ENCODE results near the gene FAAP20. TPM values are rescaled to one million over a fixed set of nuclear protein-coding genes. Genes with fewer than 3 reads are reported as not detected.

FAAP20 gene
- total RNA-seq, 1 donor, result 25.3 TPM

DNA sequence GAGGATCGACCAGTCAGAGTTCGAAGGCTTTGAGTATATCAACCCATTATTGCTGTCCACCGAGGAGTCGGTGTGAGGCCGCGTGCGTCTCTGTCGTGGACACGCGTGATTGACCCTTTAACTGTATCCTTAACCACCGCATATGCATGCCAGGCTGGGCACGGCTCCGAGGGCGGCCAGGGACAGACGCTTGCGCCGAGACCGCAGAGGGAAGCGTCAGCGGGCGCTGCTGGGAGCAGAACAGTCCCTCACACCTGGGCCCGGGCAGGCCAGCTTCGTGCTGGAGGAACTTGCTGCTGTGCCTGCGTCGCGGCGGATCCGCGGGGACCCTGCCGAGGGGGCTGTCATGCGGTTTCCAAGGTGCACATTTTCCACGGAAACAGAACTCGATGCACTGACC is 9.6 kb downstream of the FAAP20 start:
- H3K4me3 ChIP-seq (ENCODE audit: insufficient read depth, low read length), result no peak overlapping the region
- peaks cover 6% of the 10 kb centered on the region for H3K4me1 ChIP-seq (ENCODE audit: insufficient read depth, low read length)
- no peaks in the 10 kb centered on the region for H4K20me1 ChIP-seq (ENCODE audit: insufficient read depth, low read length)
- H3K79me2 ChIP-seq (ENCODE audit: insufficient read depth, low read length), result no peaks in the 10 kb centered on the region
- no peak overlapping the region for H2AFZ ChIP-seq (ENCODE audit: low read length)
- no peak overlapping the region for H3K4me2 ChIP-seq (ENCODE audit: insufficient read depth, low read length)
- TF ChIP-seq, protein P1, sequence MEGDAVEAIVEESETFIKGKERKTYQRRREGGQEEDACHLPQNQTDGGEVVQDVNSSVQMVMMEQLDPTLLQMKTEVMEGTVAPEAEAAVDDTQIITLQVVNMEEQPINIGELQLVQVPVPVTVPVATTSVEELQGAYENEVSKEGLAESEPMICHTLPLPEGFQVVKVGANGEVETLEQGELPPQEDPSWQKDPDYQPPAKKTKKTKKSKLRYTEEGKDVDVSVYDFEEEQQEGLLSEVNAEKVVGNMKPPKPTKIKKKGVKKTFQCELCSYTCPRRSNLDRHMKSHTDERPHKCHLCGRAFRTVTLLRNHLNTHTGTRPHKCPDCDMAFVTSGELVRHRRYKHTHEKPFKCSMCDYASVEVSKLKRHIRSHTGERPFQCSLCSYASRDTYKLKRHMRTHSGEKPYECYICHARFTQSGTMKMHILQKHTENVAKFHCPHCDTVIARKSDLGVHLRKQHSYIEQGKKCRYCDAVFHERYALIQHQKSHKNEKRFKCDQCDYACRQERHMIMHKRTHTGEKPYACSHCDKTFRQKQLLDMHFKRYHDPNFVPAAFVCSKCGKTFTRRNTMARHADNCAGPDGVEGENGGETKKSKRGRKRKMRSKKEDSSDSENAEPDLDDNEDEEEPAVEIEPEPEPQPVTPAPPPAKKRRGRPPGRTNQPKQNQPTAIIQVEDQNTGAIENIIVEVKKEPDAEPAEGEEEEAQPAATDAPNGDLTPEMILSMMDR (IDR thresholded peaks at IDR 0.05; ENCODE audit: extremely low read depth, low read depth, low read length), result no peak
- no peak overlapping the region for H3K27ac ChIP-seq (ENCODE audit: low read depth, low read length)
- no peaks in the 10 kb centered on the region for H3K36me3 ChIP-seq (ENCODE audit: insufficient read depth, low read length)
- DNase-seq (ENCODE audit: insufficient read length, low spot score, missing footprints), result no peak
- no peaks in the 10 kb centered on the region for H3K9me3 ChIP-seq (ENCODE audit: low read depth, low read length)
- no peaks in the 10 kb centered on the region for H3K27me3 ChIP-seq (ENCODE audit: insufficient read depth, low read length)

DNA sequence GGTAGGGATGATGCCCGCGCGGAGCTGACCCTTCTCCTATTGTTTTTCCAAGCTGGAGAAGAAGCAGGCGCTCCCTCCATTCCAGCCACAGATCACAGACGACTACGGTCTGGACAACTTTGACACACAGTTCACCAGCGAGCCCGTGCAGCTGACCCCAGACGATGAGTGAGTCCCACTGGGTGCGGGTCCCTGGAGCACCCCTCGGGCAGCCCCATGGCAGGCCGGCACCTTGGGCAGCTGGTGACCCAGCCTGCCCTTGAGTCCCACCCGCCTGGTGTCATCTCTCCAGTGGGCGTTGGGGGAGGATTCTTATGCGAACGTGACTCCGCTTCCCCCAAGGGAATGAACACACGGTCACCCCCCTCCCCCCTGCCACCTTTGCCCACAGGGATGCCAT is 10.0 kb downstream of the FAAP20 start:
- Histone ChIP-seq H3K79me2 (ENCODE audit: insufficient read depth, low read length) (no peaks in the 10 kb centered on the region), H4K20me1 (ENCODE audit: insufficient read depth, low read length) (no peaks in the 10 kb centered on the region), H3K27ac (ENCODE audit: low read depth, low read length) (no peak overlapping the region), H2AFZ (ENCODE audit: low read length) (no peak overlapping the region), H3K9me3 (ENCODE audit: low read depth, low read length) (no peaks in the 10 kb centered on the region), H3K27me3 (ENCODE audit: insufficient read depth, low read length) (no peaks in the 10 kb centered on the region), H3K4me1 (ENCODE audit: insufficient read depth, low read length) (peaks cover 3% of the 10 kb centered on the region), H3K4me2 (ENCODE audit: insufficient read depth, low read length) (no peak overlapping the region), H3K36me3 (ENCODE audit: insufficient read depth, low read length) (no peaks in the 10 kb centered on the region), H3K4me3 (ENCODE audit: insufficient read depth, low read length) (no peak overlapping the region)
- DNase-seq (ENCODE audit: insufficient read length, low spot score, missing footprints), result no peak
- TF ChIP-seq, protein P1 (IDR thresholded peaks at IDR 0.05; ENCODE audit: extremely low read depth, low read depth, low read length), result no peak

DNA sequence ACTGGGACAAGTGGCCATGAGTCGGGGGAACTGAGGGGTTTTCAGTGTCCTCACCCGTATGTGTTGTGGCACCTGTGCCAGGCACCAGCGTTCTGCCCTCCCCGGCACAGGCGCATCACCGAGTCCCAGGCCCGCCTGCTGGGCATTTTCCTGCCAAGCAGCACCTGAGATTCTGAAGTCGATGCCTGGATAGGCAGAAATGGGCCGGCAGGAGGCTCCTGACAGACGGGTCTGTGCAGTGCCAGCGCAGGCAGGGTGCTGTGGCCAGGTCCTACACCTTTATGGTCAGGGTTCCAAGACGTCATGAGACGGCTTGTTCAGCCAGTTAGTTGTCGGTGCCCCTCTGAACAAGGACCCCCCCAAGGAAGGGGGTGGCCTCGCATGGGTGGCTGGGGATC is 10.6 kb downstream of the FAAP20 start:
- Histone ChIP-seq H3K27me3 (ENCODE audit: insufficient read depth, low read length) (no peaks in the 10 kb centered on the region), H3K9me3 (ENCODE audit: low read depth, low read length) (no peaks in the 10 kb centered on the region), H3K4me2 (ENCODE audit: insufficient read depth, low read length) (no peak overlapping the region), H3K79me2 (ENCODE audit: insufficient read depth, low read length) (no peaks in the 10 kb centered on the region), H2AFZ (ENCODE audit: low read length) (no peak overlapping the region), H3K4me3 (ENCODE audit: insufficient read depth, low read length) (no peak overlapping the region), H3K4me1 (ENCODE audit: insufficient read depth, low read length) (no peaks in the 10 kb centered on the region), H3K27ac (ENCODE audit: low read depth, low read length) (no peak overlapping the region), H3K36me3 (ENCODE audit: insufficient read depth, low read length) (no peaks in the 10 kb centered on the region), H4K20me1 (ENCODE audit: insufficient read depth, low read length) (no peaks in the 10 kb centered on the region)
- DNase-seq (ENCODE audit: insufficient read length, low spot score, missing footprints), result no peak
- TF ChIP-seq, protein P1 (IDR thresholded peaks at IDR 0.05; ENCODE audit: extremely low read depth, low read depth, low read length), result no peak

DNA sequence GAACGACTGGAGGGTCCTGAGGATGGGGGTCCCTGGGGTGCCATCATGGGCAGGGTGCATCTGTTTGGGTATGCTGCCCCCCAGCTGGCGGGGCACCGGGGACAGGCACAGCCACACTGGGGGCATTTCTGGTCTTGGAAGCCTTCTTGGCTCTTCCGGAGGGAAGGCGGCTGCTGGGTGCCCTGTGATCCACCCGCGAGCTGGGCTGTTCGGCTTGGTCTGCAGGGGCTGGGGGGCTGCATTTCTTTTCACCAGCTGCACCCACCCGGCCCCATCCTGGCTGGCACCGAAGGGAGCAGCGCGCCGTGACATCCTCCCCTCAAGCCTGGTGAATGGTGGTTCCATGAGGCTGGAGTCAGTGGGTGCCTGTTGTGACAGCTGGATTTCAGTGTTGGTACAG is 12.2 kb downstream of the FAAP20 start:
- TF ChIP-seq, protein P1 (IDR thresholded peaks at IDR 0.05; ENCODE audit: extremely low read depth, low read depth, low read length), result no peak
- no peak for DNase-seq (ENCODE audit: insufficient read length, low spot score, missing footprints)
- H3K27me3 ChIP-seq (ENCODE audit: insufficient read depth, low read length), result no peaks in the 10 kb centered on the region
- H3K4me2 ChIP-seq (ENCODE audit: insufficient read depth, low read length), result no peak overlapping the region
- no peaks in the 10 kb centered on the region for H4K20me1 ChIP-seq (ENCODE audit: insufficient read depth, low read length)
- H3K9me3 ChIP-seq (ENCODE audit: low read depth, low read length), result no peaks in the 10 kb centered on the region
- H3K4me1 ChIP-seq (ENCODE audit: insufficient read depth, low read length), result no peaks in the 10 kb centered on the region
- no peak overlapping the region for H2AFZ ChIP-seq (ENCODE audit: low read length)
- H3K27ac ChIP-seq (ENCODE audit: low read depth, low read length), result no peak overlapping the region
- H3K4me3 ChIP-seq (ENCODE audit: insufficient read depth, low read length), result no peak overlapping the region
- H3K79me2 ChIP-seq (ENCODE audit: insufficient read depth, low read length), result no peaks in the 10 kb centered on the region
- H3K36me3 ChIP-seq (ENCODE audit: insufficient read depth, low read length), result no peaks in the 10 kb centered on the region

Data from osteoblast (primary cell).